Liver (tissue), 3 donors: ENCODE results near the gene PLPP2.

Experiments
- ATF3 ChIP-seq: IDR thresholded peaks from 2 replicates; pipeline ENCODE4 v1.6.1; 2016; ENCODE audit warnings: antibody characterized with exemption
- CTCF ChIP-seq: fragments of 150-350 bp; IDR thresholded peaks from 2 replicates; pipeline ENCODE4 v1.5.1; 2017; ENCODE audit warnings: improper control_type of control experiment, low read depth, low read length; ENCODE audit not compliant: missing input control
- FOXA1 ChIP-seq: IDR thresholded peaks from 2 replicates; pipeline ENCODE4 v1.6.1; 2016; ENCODE audit warnings: antibody characterized with exemption
- GABPA ChIP-seq, 2 donors: IDR thresholded peaks in 1 of 2; conservative IDR thresholded peaks in 1 of 2; 2 replicates each; pipeline ENCODE4 v1.6.1; 2016; ENCODE audit warnings: antibody characterized with exemption in 2 of 2, mild to moderate bottlenecking in 1 of 2, moderate library complexity in 1 of 2
- HNF4A ChIP-seq, 2 donors: conservative IDR thresholded peaks; 2 replicates each; pipeline ENCODE4 v1.6.1; 2016; ENCODE audit warnings: antibody characterized with exemption in 2 of 2, mild to moderate bottlenecking in 2 of 2
- JUND ChIP-seq, 2 donors: IDR thresholded peaks; 2 replicates each; pipeline ENCODE4 v1.6.1; 2016; ENCODE audit warnings: antibody characterized with exemption in 2 of 2
- MAX ChIP-seq: IDR thresholded peaks from 2 replicates; pipeline ENCODE4 v1.6.1; 2016; ENCODE audit warnings: antibody characterized with exemption
- RAD21 ChIP-seq, 2 donors: IDR thresholded peaks; 2 replicates each; pipeline ENCODE4 v1.6.1; 2016; ENCODE audit warnings: antibody characterized with exemption in 2 of 2, mild to moderate bottlenecking in 2 of 2
- REST ChIP-seq: IDR thresholded peaks from 2 replicates; pipeline ENCODE4 v1.6.1; 2016; ENCODE audit warnings: antibody characterized with exemption, mild to moderate bottlenecking
- RXRA ChIP-seq, 2 donors: IDR thresholded peaks; 2 replicates each; pipeline ENCODE4 v1.6.1; 2017 to 2018; ENCODE audit warnings: antibody characterized with exemption in 2 of 2, mild to moderate bottlenecking in 1 of 2
- SP1 ChIP-seq: IDR thresholded peaks from 2 replicates; pipeline ENCODE4 v1.6.1; 2018; ENCODE audit warnings: antibody characterized with exemption, mild to moderate bottlenecking
- TAF1 ChIP-seq: conservative IDR thresholded peaks from 2 replicates; pipeline ENCODE4 v1.6.1; 2016; ENCODE audit warnings: antibody characterized with exemption, mild to moderate bottlenecking
- YY1 ChIP-seq: IDR thresholded peaks from 2 replicates; pipeline ENCODE4 v1.6.1; 2016; ENCODE audit warnings: antibody characterized with exemption, mild to moderate bottlenecking
- ZBTB33 ChIP-seq: IDR thresholded peaks from 2 replicates; pipeline ENCODE4 v1.6.1; 2016; ENCODE audit warnings: antibody characterized with exemption
- donor health status: healthy.
- donor health status: healthy.

GRCh38 chr19:293436-294110 is 2.4 kb upstream of the PLPP2 start:
- TF ChIP-seq CTCF (no peak), MAX (no peak), TAF1 (no peak), JUND (IDR thresholded peaks at IDR 0.05) (no peak), REST (no peak), ATF3 (no peak), YY1 (no peak), RAD21 (IDR thresholded peaks at IDR 0.05) (no peak), ZBTB33 (no peak), RXRA (IDR thresholded peaks at IDR 0.05) (no peak), FOXA1 (no peak), GABPA (IDR thresholded peaks at IDR 0.05 in 1 of 2, conservative IDR thresholded peaks at IDR 0.05 in 1 of 2) (no peak), SP1 (no peak), HNF4A (conservative IDR thresholded peaks at IDR 0.05) (no peak)
